Measurements from ENCODE around the gene NUDT5. TPM values are rescaled to one million over a fixed set of nuclear protein-coding genes. Genes with fewer than 3 reads are reported as not detected.

The NUDT5 gene
- total RNA-seq, 1 experiment from 2014 or later, result 119 TPM

DNA sequence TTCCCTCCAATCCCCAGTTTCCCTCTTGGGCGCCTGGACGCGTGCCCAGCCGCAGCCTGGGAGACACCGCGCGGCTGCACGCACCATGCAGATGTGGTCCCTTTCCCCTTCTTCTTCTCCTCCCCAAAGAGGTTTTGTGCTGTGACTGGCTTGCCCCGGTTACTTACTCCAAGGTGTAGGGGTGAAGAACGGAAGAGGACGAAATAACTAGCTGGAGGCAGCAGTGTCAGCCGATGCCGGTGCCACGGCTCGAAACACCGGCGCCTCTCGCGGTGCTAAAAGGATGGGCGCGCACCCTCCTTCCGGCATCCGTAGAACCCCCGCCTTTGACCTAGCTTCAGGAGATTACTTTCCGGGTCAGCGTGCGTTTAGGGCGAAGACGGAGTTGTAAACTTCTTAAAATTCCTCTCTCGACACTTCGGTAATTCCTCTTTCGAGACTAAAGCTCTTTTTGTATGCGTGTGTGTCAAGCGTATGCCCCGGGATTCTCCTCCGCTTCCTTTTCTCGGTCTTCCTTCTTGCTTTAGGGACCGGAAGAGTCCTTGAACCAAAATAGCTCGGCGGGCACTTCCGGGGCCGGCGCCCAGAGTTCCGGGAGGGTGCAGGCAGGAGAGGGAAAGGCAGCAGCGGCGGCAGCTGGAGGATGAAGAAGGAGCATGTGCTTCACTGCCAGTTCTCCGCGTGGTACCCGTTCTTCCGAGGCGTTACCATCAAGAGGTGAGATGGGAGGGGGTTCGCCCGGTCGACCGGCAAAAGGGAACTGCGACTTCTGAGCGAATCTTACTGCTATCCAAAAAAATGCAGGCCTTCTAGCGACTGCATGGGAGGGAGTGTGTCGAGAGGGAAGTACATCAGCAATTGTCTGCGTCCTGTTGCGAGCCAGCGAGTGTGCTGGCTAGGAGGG is at the start of gene NUDT5, which contains the start of gene CDC123 (continued):
- TF ChIP-seq, protein P1, sequence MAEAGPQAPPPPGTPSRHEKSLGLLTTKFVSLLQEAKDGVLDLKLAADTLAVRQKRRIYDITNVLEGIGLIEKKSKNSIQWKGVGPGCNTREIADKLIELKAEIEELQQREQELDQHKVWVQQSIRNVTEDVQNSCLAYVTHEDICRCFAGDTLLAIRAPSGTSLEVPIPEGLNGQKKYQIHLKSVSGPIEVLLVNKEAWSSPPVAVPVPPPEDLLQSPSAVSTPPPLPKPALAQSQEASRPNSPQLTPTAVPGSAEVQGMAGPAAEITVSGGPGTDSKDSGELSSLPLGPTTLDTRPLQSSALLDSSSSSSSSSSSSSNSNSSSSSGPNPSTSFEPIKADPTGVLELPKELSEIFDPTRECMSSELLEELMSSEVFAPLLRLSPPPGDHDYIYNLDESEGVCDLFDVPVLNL (CRISPR knock-in tag; IDR thresholded peaks at IDR 0.05; ENCODE audit: borderline replicate concordance, low read depth), result no peak
- TF ChIP-seq, protein P2, sequence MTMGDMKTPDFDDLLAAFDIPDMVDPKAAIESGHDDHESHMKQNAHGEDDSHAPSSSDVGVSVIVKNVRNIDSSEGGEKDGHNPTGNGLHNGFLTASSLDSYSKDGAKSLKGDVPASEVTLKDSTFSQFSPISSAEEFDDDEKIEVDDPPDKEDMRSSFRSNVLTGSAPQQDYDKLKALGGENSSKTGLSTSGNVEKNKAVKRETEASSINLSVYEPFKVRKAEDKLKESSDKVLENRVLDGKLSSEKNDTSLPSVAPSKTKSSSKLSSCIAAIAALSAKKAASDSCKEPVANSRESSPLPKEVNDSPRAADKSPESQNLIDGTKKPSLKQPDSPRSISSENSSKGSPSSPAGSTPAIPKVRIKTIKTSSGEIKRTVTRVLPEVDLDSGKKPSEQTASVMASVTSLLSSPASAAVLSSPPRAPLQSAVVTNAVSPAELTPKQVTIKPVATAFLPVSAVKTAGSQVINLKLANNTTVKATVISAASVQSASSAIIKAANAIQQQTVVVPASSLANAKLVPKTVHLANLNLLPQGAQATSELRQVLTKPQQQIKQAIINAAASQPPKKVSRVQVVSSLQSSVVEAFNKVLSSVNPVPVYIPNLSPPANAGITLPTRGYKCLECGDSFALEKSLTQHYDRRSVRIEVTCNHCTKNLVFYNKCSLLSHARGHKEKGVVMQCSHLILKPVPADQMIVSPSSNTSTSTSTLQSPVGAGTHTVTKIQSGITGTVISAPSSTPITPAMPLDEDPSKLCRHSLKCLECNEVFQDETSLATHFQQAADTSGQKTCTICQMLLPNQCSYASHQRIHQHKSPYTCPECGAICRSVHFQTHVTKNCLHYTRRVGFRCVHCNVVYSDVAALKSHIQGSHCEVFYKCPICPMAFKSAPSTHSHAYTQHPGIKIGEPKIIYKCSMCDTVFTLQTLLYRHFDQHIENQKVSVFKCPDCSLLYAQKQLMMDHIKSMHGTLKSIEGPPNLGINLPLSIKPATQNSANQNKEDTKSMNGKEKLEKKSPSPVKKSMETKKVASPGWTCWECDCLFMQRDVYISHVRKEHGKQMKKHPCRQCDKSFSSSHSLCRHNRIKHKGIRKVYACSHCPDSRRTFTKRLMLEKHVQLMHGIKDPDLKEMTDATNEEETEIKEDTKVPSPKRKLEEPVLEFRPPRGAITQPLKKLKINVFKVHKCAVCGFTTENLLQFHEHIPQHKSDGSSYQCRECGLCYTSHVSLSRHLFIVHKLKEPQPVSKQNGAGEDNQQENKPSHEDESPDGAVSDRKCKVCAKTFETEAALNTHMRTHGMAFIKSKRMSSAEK (CRISPR knock-in tag; IDR thresholded peaks at IDR 0.05; ENCODE audit: borderline replicate concordance), result no peak
- TF ChIP-seq, protein P3, sequence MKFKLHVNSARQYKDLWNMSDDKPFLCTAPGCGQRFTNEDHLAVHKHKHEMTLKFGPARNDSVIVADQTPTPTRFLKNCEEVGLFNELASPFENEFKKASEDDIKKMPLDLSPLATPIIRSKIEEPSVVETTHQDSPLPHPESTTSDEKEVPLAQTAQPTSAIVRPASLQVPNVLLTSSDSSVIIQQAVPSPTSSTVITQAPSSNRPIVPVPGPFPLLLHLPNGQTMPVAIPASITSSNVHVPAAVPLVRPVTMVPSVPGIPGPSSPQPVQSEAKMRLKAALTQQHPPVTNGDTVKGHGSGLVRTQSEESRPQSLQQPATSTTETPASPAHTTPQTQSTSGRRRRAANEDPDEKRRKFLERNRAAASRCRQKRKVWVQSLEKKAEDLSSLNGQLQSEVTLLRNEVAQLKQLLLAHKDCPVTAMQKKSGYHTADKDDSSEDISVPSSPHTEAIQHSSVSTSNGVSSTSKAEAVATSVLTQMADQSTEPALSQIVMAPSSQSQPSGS (CRISPR knock-in tag; IDR thresholded peaks at IDR 0.05; ENCODE audit: borderline replicate concordance, low read depth), result no peak
- TF ChIP-seq, protein P4, sequence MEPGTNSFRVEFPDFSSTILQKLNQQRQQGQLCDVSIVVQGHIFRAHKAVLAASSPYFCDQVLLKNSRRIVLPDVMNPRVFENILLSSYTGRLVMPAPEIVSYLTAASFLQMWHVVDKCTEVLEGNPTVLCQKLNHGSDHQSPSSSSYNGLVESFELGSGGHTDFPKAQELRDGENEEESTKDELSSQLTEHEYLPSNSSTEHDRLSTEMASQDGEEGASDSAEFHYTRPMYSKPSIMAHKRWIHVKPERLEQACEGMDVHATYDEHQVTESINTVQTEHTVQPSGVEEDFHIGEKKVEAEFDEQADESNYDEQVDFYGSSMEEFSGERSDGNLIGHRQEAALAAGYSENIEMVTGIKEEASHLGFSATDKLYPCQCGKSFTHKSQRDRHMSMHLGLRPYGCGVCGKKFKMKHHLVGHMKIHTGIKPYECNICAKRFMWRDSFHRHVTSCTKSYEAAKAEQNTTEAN (CRISPR knock-in tag; IDR thresholded peaks at IDR 0.05), result 0 out of 2 replicates have a peak, but pooled peaks have one; percentile 42
- no peak for TF ChIP-seq OVOL2 (CRISPR knock-in tag; IDR thresholded peaks at IDR 0.05; ENCODE audit: borderline replicate concordance)
- TF ChIP-seq, protein P5, sequence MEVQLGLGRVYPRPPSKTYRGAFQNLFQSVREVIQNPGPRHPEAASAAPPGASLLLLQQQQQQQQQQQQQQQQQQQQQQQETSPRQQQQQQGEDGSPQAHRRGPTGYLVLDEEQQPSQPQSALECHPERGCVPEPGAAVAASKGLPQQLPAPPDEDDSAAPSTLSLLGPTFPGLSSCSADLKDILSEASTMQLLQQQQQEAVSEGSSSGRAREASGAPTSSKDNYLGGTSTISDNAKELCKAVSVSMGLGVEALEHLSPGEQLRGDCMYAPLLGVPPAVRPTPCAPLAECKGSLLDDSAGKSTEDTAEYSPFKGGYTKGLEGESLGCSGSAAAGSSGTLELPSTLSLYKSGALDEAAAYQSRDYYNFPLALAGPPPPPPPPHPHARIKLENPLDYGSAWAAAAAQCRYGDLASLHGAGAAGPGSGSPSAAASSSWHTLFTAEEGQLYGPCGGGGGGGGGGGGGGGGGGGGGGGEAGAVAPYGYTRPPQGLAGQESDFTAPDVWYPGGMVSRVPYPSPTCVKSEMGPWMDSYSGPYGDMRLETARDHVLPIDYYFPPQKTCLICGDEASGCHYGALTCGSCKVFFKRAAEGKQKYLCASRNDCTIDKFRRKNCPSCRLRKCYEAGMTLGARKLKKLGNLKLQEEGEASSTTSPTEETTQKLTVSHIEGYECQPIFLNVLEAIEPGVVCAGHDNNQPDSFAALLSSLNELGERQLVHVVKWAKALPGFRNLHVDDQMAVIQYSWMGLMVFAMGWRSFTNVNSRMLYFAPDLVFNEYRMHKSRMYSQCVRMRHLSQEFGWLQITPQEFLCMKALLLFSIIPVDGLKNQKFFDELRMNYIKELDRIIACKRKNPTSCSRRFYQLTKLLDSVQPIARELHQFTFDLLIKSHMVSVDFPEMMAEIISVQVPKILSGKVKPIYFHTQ (CRISPR knock-in tag; IDR thresholded peaks at IDR 0.05), result no peak
- TF ChIP-seq, protein P6, sequence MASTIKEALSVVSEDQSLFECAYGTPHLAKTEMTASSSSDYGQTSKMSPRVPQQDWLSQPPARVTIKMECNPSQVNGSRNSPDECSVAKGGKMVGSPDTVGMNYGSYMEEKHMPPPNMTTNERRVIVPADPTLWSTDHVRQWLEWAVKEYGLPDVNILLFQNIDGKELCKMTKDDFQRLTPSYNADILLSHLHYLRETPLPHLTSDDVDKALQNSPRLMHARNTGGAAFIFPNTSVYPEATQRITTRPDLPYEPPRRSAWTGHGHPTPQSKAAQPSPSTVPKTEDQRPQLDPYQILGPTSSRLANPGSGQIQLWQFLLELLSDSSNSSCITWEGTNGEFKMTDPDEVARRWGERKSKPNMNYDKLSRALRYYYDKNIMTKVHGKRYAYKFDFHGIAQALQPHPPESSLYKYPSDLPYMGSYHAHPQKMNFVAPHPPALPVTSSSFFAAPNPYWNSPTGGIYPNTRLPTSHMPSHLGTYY (CRISPR knock-in tag; IDR thresholded peaks at IDR 0.05), result 0 out of 2 replicates have a peak, but pooled peaks have one; percentile 25
- TF ChIP-seq, protein P7, sequence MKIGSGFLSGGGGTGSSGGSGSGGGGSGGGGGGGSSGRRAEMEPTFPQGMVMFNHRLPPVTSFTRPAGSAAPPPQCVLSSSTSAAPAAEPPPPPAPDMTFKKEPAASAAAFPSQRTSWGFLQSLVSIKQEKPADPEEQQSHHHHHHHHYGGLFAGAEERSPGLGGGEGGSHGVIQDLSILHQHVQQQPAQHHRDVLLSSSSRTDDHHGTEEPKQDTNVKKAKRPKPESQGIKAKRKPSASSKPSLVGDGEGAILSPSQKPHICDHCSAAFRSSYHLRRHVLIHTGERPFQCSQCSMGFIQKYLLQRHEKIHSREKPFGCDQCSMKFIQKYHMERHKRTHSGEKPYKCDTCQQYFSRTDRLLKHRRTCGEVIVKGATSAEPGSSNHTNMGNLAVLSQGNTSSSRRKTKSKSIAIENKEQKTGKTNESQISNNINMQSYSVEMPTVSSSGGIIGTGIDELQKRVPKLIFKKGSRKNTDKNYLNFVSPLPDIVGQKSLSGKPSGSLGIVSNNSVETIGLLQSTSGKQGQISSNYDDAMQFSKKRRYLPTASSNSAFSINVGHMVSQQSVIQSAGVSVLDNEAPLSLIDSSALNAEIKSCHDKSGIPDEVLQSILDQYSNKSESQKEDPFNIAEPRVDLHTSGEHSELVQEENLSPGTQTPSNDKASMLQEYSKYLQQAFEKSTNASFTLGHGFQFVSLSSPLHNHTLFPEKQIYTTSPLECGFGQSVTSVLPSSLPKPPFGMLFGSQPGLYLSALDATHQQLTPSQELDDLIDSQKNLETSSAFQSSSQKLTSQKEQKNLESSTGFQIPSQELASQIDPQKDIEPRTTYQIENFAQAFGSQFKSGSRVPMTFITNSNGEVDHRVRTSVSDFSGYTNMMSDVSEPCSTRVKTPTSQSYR (CRISPR knock-in tag; IDR thresholded peaks at IDR 0.05), result peak; percentile 13; the same call in 1 of the 2 replicates
- TF ChIP-seq, protein P8, sequence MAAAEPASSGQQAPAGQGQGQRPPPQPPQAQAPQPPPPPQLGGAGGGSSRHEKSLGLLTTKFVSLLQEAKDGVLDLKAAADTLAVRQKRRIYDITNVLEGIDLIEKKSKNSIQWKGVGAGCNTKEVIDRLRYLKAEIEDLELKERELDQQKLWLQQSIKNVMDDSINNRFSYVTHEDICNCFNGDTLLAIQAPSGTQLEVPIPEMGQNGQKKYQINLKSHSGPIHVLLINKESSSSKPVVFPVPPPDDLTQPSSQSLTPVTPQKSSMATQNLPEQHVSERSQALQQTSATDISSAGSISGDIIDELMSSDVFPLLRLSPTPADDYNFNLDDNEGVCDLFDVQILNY (CRISPR knock-in tag; IDR thresholded peaks at IDR 0.05), result 0 out of 2 replicates have a peak, but pooled peaks have one; percentile 70
- no peak for TF ChIP-seq ELF4 (CRISPR knock-in tag; IDR thresholded peaks at IDR 0.05; ENCODE audit: low read depth)
- 0 out of 2 replicates have a peak, but pooled peaks have one; percentile 27 for TF ChIP-seq SMAD4 (CRISPR knock-in tag; IDR thresholded peaks at IDR 0.05)
- TF ChIP-seq KAT7 (CRISPR knock-in tag; IDR thresholded peaks at IDR 0.05; ENCODE audit: borderline replicate concordance), result peak; percentile 57; the same call in 1 of the 2 replicates
- no peak for TF ChIP-seq JAZF1 (CRISPR knock-in tag; IDR thresholded peaks at IDR 0.05)
- TF ChIP-seq ZNF396 (CRISPR knock-in tag; IDR thresholded peaks at IDR 0.05; ENCODE audit: borderline replicate concordance), result no peak
- TF ChIP-seq RELA (CRISPR knock-in tag; IDR thresholded peaks at IDR 0.05; ENCODE audit: borderline replicate concordance), result no peak
- TF ChIP-seq, protein P9, sequence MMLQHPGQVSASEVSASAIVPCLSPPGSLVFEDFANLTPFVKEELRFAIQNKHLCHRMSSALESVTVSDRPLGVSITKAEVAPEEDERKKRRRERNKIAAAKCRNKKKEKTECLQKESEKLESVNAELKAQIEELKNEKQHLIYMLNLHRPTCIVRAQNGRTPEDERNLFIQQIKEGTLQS (CRISPR knock-in tag; conservative IDR thresholded peaks at IDR 0.05), result no peak
- no peak for TF ChIP-seq RORB (CRISPR knock-in tag; IDR thresholded peaks at IDR 0.05)
- TF ChIP-seq HMGA2 (CRISPR knock-in tag; IDR thresholded peaks at IDR 0.05), result no peak
- TF ChIP-seq ATF1 (CRISPR knock-in tag; IDR thresholded peaks at IDR 0.05), result no peak
- TF ChIP-seq ZNF263 (CRISPR knock-in tag; IDR thresholded peaks at IDR 0.05; ENCODE audit: low read depth), result no peak
